GM03348 (cell line): Measurements from ENCODE around the gene TNS4.
"Not testable (repeated sequence)": the region's sequence is repeated elsewhere in the genome, so short reads cannot be mapped to it uniquely, and the experiment has no call there.

Experiments used
- DNase-seq: peaks from one replicate; pipeline ENCODE4 v3.0.0; 2012; ENCODE audit warnings: low spot score

TNS4 gene

GRCh38 chr17:40501499-40501911 is at the start of gene TNS4:
Gene TNS4 (minus strand): TSS chr17:40501623. CDS start chr17:40496425, 5,198 bp downstream.
- no peak for DNase-seq

DNA sequence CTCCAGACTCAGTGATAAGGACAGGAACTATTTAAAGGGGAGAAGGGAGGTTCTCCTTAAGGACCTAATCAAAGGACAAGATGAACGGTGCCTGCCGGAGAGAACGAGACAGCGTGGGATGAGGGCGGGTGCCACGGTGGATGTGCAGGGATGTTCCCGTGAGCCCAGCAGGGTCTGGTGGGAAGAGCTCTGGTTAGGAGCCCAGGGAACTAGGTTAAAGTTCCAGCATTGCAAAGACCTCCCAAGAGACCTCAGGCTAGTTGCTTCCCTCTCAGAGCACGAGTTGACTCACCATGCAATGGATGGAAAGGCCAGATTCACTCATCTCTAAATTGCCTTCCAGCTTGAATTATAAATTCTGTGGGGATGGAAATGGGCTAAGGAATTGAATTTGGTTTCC is 49.2 kb upstream of the TNS4 start:
- DNase-seq = peak; percentile 86

GRCh38 chr17:40548982-40549685 is 47.7 kb upstream of the TNS4 start:
- DNase-seq = no peak

DNA sequence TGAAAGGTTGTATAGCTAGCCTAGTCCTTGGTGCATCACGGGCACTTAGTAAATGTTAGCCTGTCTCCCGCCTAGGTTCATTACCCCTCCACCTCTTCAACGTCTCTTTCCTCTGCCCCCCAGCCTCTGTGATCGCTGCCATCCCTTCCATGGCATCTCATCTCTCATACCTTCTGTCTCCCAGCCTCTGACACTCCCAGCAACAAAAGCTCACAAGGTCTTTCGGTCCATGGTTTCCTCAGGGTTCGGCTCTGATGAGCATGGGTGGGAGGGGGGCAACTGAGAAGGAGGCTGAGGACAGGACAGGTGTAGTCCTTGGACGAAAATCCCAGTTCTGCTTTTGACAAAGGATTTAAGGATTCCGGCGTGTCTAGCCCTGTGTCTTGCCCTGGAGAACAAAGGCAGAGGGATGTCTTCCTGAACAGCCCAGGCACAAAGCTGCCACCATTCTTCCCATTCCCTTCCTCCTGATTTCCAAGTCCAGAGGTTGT is 47.1 kb upstream of the TNS4 start:
- DNase-seq = no peak

DNA sequence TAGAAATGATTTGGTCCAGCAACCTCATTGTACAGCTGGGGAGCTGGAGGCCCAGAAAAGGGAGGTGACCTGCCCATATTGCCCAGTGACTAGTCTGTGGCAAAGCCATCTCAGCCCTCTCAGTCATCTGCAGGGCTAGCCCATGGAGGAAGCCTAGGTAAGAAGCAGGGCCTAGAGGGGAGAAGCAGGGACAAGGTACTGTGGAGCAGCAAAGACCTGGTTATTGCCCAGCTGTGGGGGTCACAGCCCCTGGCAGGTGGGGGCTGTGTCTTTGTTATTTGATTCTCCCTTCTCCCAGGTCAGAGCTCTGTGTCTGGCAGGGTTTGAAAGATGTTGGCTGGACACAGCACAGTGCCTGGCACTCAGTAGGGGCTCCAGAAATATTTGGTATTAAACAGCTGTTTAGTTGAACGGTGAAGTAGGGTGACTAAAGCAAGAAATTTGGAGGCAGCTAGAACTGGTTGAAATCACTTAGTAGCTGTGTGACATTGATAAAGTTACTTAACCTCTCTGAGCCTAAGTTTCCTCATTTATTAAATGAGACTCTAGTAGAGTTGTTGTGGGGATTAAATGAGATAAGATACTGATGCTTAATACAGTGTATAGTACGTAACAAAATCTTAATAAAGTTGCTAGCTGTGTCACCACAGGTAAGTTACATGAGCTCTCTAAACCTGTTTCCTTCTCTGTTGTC is 46.5 kb upstream of the TNS4 start:
- no peak for DNase-seq

- DNase-seq = no peak
Observed at GRCh38 chr17:40547079-40547784, 45.8 kb upstream of the TNS4 start.

- DNase-seq = not testable (repeated sequence)
Observed at GRCh38 chr17:40546497-40546896, 45.1 kb upstream of the TNS4 start.

GRCh38 chr17:40545660-40546059 is 44.2 kb upstream of the TNS4 start:
- no peak for DNase-seq

DNA sequence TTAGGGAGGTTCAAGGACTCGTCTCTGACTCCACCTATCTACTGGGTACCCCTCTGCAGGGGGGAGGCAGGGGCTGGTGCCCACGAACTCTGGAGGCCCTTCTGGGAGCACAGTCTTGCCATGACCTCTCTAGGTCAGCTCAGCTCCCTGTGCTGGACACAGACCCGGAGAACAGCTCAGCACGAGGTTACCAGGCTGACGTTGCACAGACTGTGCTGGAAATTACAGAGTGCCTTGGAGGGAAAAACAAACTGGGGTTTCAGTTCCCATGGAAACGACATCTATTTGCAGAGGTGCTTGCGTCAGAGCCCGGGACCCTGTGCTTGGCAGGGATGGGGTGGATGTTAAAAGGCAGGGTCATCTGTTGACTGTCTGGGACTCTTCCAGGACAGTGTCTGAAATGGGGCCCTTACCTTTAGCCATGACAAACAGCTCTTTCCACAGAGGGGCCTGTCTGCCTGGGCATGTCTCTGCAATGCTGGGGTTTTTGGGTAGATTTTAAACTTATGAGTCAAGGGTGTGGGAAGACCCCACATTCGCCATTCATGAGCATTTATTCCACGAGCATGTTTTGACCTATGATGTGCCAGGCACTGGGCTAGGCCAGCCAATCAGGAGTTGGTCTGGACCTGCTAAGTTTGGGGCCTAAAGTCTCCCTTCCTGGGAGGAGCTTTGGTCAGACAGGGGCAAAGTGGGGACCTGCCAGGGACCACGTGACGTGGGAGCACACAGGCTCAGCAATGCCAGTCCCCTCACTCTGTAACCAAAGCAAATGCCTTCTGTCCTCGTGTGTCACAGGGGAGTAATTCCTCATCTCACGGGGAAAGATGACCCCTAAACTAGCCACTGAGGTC is 41.4 kb upstream of the TNS4 start:
- DNase-seq = peak; percentile 76

DNA sequence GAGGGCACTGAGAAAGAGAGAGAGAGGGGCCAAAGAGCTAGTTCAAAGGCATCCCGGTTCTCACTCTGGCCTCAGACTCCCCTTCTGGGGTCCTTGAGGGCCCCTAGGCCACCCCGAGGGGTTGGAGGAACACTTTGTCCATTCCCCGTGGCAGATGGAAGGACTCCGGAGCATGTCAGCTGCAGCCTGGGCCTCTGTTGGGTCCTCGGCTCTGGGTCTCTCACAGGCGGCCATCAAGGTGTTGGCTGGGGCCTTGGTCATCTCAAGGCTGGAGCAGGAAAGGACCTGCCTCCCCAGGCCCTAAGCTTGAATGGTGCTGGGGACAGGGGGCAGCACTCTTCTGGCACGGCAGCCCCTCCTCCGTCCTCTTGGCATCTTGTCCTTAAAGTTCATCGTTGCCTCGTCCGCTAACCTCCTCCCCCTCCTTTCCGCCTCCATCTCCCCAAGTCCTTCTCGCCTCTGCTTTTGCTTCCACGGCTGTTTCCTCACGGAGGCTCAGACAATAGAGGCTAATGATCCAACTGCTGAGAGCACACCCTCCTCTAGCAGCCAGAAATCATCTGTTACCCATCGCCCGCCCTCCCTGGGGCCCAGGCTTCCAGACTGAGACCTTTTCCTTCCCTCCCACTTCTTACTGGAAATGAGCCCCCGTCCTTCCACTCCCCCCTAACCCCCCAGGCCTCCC is 40.6 kb upstream of the TNS4 start:
- DNase-seq = peak; percentile 54

DNA sequence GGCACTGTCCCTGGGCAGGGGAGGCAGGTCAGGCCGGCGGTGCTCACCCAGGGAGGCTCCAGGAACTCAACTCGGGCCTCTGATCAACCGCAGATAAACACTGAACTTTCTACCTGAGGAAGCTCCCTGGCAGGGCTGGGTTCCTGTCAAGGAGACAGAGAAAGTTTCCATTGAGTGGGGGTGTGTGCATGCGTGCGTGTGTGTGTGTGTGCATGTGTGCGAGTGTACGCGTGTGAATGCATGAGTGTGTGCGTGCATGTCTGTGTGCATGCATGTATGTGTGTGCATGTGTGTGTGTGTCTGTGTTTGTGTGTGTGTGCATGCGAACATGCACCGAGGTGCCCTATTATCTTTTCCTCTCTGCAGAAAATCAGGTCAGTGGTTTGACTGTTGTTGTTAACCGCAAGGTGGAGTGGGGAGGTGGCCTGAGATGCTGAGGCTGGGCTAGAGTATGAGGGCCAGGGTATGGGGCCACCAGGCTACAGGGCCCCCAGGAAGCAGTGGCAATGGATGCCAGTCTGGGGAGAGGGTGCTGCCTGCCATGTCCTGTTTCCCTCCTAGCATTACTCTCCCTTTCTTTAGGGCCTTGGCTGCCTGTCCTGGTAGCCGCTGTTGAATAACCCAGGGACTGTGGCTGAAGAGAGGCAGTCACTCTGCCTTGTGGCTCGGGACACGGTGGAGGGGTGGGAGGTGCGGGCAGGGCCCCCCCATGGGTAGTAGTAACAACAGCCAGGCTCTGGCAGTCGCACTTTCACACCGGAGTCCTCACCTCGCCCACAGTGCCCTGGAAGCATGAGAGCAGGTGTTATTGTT is 39.8 kb upstream of the TNS4 start:
- no peak for DNase-seq

GRCh38 chr17:40540448-40540847 is 39.0 kb upstream of the TNS4 start:
- DNase-seq = no peak

DNA sequence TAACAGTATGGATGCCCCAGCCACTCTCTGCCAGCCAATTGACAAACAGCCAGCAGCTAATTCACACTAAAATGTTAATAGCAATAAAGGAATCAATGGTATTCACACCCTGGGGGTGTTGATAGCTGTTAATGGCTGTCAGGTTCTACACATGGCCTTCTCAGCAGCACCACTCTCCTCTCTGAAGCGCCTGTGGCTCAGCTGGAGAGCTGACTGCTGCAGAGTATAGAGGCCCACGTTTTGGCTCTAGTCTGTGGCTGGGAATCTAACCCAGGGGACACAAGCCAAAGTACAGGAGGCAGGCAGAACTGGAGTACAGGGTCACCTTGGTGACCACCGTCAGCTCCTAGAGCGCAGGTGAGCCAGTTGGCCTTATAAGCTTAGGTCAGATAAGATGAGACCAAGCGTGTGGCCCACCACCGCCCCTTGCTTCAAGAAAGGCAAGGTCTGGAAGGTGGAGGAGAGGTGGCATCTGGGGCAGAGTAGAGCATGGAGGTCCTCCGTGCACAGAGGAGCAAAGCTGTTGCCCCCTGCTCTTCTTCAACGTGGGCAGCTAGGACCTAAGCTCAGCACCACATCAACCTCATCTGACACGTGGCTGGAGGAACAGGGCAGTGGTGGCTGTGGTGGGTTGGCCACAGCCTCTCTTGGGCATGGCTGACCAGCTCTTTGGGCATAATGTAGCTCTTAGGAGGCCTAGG is 38.4 kb upstream of the TNS4 start:
- DNase-seq = no peak

DNA sequence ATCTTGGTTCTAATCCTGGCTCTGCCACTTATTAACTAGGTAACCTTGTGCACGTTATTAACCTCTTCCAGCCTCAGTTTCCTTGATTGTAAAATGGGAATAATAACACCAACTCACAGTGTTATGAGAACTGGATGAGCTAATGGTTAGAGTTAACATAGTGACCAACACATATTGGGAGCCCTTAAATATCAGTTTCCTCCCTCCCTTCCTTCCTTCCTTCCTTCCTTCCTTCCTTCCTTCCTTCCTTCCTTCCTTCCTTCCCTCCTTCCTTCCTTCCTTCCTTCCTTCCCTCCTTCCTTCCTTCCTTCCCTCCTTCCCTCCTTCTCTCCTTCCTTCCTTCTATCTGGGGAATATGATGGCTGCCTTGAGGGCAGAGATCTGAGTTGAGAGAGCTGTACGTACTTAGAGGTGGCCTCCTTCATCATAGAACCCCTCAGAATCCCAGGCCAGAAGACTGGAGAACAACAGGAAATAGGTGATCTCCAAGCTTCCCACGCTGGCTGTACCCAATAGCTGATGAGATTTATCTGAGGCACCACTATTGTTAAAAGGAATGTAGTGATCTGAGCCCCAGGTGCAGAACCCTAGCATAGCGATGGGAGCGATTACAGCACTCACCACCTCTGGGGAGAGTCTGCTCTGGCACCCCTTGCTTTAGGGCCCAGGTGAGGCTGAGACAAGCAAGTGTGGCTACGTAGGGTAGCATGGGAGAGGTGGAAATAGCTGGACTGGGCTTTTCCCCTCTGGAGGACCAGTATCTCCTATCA is 37.7 kb upstream of the TNS4 start:
- DNase-seq = no peak

DNA sequence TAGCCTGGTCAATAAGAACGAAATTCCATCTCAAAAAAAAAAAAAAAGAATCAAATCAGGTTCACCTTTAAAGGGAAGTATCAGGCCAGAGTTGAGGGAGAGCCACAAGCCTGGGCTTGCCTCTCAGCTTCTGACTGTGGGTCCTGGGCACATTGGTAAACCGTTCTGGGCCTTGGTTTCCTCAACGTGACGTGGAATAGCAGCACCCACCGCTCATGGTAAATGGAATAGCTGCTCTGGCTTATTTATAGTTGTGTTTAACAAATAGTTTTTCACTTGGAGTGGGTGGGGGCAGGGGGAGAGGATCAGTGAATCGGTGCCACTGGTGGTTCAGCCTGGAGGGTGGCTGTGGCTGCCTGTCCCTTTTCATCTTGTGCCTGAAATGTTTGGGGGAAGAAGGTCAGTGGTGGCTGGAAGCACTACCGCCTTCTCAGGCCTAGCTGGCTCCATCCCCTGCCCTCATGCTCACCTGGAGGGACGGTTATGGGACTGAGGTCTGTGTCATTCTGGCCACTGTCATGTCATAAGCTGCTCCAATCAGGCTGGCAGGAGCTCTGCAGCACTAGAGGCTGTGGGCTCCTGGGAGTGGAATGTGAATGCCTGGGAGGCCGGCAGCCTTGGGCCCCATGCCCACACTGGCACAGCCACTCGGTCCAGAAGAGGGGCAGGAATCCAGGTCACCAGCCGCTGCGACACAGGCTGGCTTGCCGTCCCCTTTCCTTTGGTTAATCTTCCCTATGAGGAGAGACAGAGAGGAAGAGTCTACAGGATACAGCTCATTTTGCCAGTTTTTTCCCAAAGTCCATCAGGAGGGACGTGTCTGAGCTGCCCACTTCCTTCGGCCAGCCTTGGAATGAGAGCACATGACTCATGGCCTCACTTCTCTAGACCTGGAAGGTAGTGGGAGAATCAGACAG is 36.9 kb upstream of the TNS4 start:
- no peak for DNase-seq

GRCh38 chr17:40536295-40537171 is 35.1 kb upstream of the TNS4 start:
- DNase-seq = peak; percentile 74

GRCh38 chr17:40535924-40536294 is 34.5 kb upstream of the TNS4 start:
- no peak for DNase-seq
